K562 (cell line): ENCODE measurements around the gene STRIP1. TPM values are rescaled to one million over a fixed set of nuclear protein-coding genes. Genes with fewer than 3 reads are reported as not detected.

Experiments used
- ATAC-seq: fragments of 200-7000 bp; cut with Tn5 transposase; 3 replicates; pipeline ENCODE4 v1.9.1; 2020; ENCODE audit warnings: moderate library complexity
- BruUV-seq: library from RNA; stranded (reverse); fragments of 400-500 nt; replicated peaks from 2 replicates; lab custom pipeline; 2021; lab: Mats Ljungman, UMichigan
- CTCF ChIA-PET: fragments of 300-600 bp; formaldehyde crosslinking; extraction: SDS; loops from one replicate; lab custom pipeline; 2021; ENCODE audit warnings: low intra/inter-chr PET ratio; lab: Yijun Ruan, JAX
- POLR2A ChIA-PET: fragments of 300-600, 350-650 bp; sonication (Branson Sonifier 250); formaldehyde crosslinking; extraction: SDS; loops from one replicate; lab custom pipeline; 2021; ENCODE audit warnings: antibody characterized with exemption, inconsistent platforms; lab: Yijun Ruan, JAX
- DNase-seq, 4 experiments: peaks; one replicate each; pipeline versions ENCODE4 v3.0.0 to v3.0.0-alpha.2; 2011 to 2018; ENCODE audit warnings: low spot score in 3 of 4, mixed read lengths in 3 of 4; ENCODE audit errors: extremely low read depth in 1 of 4
- FAIRE-seq: peaks from 2 replicates; lab custom pipeline; 2011; peaks lifted over from hg19 to GRCh38; lab: Jason Lieb, UNC
- H2AFZ ChIP-seq: 2 replicates; pipeline ENCODE4 v1.6.0; 2011; ENCODE audit warnings: low read depth, low read length, control low read depth, inconsistent platforms
- H3K27ac ChIP-seq: fragments of 200-600 bp; 3 replicates; pipeline ENCODE4 v1.8.0; 2011; ENCODE audit warnings: low read depth, mild to moderate bottlenecking, control low read depth, inconsistent platforms, low read length, moderate library complexity, mixed read lengths; ENCODE audit errors: extremely low read depth
- H3K27me3 ChIP-seq, 2 experiments: fragments of 300-600 bp in 1 of 2; 2 replicates in 1 of 2; 3 replicates in 1 of 2; pipeline versions ENCODE4 v1.6.0 to v1.8.0; 2011; ENCODE audit warnings: inconsistent platforms in 2 of 2, low read length in 2 of 2, mild to moderate bottlenecking in 1 of 2, mixed read lengths in 1 of 2, moderate library complexity in 1 of 2; ENCODE audit not compliant: control insufficient read depth in 2 of 2, insufficient read depth in 2 of 2
- H3K36me3 ChIP-seq: fragments of 300-600 bp; 3 replicates; pipeline ENCODE4 v1.8.0; 2011; ENCODE audit warnings: mild to moderate bottlenecking, low read length, inconsistent platforms; ENCODE audit not compliant: control insufficient read depth, insufficient read depth
- H3K4me1 ChIP-seq, 2 experiments: fragments of 200-600 bp in 1 of 2; replicated peaks in 1 of 2; 2 replicates in 1 of 2; 3 replicates in 1 of 2; pipeline versions ENCODE4 v1.5.1 to v1.8.0; 2011; ENCODE audit warnings: inconsistent platforms in 2 of 2, low read length in 2 of 2, mild to moderate bottlenecking in 1 of 2, mixed read lengths in 1 of 2, moderate library complexity in 1 of 2; ENCODE audit not compliant: control insufficient read depth in 2 of 2, insufficient read depth in 2 of 2
- H3K4me2 ChIP-seq: 2 replicates; pipeline ENCODE4 v1.6.1; 2011; ENCODE audit warnings: low read length, control low read depth, inconsistent platforms, mixed read lengths; ENCODE audit not compliant: insufficient read depth
- H3K4me3 ChIP-seq: fragments of 200-600 bp; sonication (generic), shearing (Covaris generic); 2 replicates; pipeline ENCODE4 v1.5.1; 2016; ENCODE audit warnings: control low read depth, inconsistent platforms
- H3K79me2 ChIP-seq: fragments of 200-600 bp; 3 replicates; pipeline ENCODE4 v1.8.0; 2011; ENCODE audit warnings: low read length, inconsistent platforms; ENCODE audit not compliant: control insufficient read depth, insufficient read depth
- H3K9ac ChIP-seq, 2 experiments: 2 replicates each; pipeline versions ENCODE4 v1.6.0 to v1.6.1; 2011; ENCODE audit warnings: low read depth in 2 of 2, low read length in 2 of 2, control low read depth in 1 of 2, inconsistent platforms in 1 of 2, mild to moderate bottlenecking in 1 of 2, mixed read lengths in 1 of 2; ENCODE audit not compliant: insufficient read depth in 1 of 2
- H3K9me1 ChIP-seq: one replicate; pipeline ENCODE4 v1.6.0; 2011; ENCODE audit warnings: inconsistent platforms, mild to moderate bottlenecking, low read length, moderate library complexity; ENCODE audit not compliant: control insufficient read depth, insufficient read depth
- H3K9me3 ChIP-seq: replicated peaks from 2 replicates; pipeline ENCODE4 v1.5.1; 2011; ENCODE audit warnings: low read depth, low read length, inconsistent platforms; ENCODE audit not compliant: control insufficient read depth, insufficient read depth
- H4K20me1 ChIP-seq: replicated peaks from 2 replicates; pipeline ENCODE4 v1.6.1; 2011; ENCODE audit warnings: low read length, inconsistent platforms, mixed read lengths; ENCODE audit not compliant: control insufficient read depth, insufficient read depth
- MAFK ChIP-seq: IDR thresholded peaks from 2 replicates; pipeline ENCODE4 v1.6.1; 2011; ENCODE audit warnings: low read length, improper control_type of control experiment
- TFE3 ChIP-seq: fragments of 450-650 bp; formaldehyde crosslinking; IDR thresholded peaks from 2 replicates; pipeline ENCODE4 v1.4.0; 2020; ENCODE audit warnings: mild to moderate bottlenecking, mixed read lengths
- WGBS: fragments of 100-300 bp; shearing (Covaris generic); methylation state at CpG from one replicate; pipeline ENCODE4 v1.1.6; 2016; ENCODE audit warnings: low coverage, mixed read lengths; ENCODE audit not compliant: insufficient coverage; ENCODE audit errors: missing lambda C conversion rate; 5-methylcytosine and 5-hydroxymethylcytosine counted together
- in situ Hi-C: fragments of 300-500 bp; cut with MboI; formaldehyde crosslinking; loops from 4 replicates; pipeline ENCODE4 v1.15.0; 2018; ENCODE audit warnings: inconsistent platforms, mixed read lengths
- intact Hi-C: fragments of 100-400 bp; cut with micrococcal nuclease; formaldehyde crosslinking; loops from 2 replicates; pipeline ENCODE4 v1.14.2; 2022
- polyA plus RNA-seq, 8 experiments: library from polyadenylated mRNA; depleted of rRNA in 4 of 8; stranded (reverse) in 5 of 8; unstranded in 3 of 8; fragments of >200 nt; fragmentation: Nextera tagmentation in 2 of 8; fragmentation: Illumina TruSeq in 1 of 8; extraction: Ambion mirVana in 2 of 8; extraction: Trizol in 1 of 8; gene quantifications; 2 replicates each; pipeline versions ENCODE4 v1.2.1 to v1.2.3, GENCODE V29; 2011 to 2014; ENCODE audit warnings: inconsistent platforms in 1 of 8, missing spikeins in 1 of 8
- total RNA-seq, 7 experiments: library from RNA; depleted of rRNA in 6 of 7; stranded (reverse); fragments of >200 nt in 6 of 7; fragmentation: Illumina TruSeq in 2 of 7; extraction: Trizol in 2 of 7; gene quantifications; 2 replicates each; pipeline versions ENCODE4 v1.2.1 to v1.2.3, GENCODE V29; 2011 to 2021; ENCODE audit warnings: low replicate concordance in 1 of 7

The STRIP1 gene
- total and polyA plus RNA-seq, 9 of the 15 experiments (the other 6 are each of a cell fraction or from before 2014, with no cell fraction given): 9.9 to 42.3 (median 32.0) TPM

DNA sequence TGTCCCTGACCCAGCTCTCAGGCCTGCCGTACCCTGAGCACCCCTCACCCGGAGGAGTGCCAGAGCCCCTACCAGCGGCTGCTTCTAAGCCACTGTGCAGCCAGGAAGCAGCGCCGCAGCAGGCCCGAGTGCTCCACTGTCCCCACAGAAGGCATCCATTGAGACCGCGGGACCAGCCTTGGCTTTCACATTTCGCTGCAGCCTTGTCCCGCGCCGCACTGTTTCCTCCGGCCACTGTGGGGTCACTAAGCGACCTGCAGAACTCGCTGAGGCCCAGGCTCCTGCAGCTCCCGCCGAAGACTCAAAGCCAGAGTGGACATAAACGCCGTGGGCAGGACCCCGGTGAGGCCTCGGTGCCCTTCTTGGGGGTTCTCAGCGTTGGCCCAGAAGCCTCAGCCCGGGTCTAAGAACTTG, 33.1 kb downstream of the STRIP1 start:
- ATAC-seq: no peak
- Histone ChIP-seq H3K9me3 (no peaks in the 10 kb centered on the region), H3K4me3 (no peak overlapping the region), H3K4me1 (peaks cover 4 to 8% of the 10 kb centered on the region in 2 experiments; a peak in 1 of 5 replicates), H3K79me2 (no peaks in the 10 kb centered on the region), H2AFZ (no peak overlapping the region), H3K36me3 (no peaks in the 10 kb centered on the region)
- CTCF ChIA-PET: no interaction called here
- in situ Hi-C loops: no loop called here
- no TSS peak for BruUV-seq
- POLR2A ChIA-PET: interaction anchor here (1.2 to 1.6 kb wide), 2 partner anchors 10 to 32 kb away, joined by 3 to 5 read pairs; partner anchors contain the start of gene STRIP1
- 49% methylated on average over 23 of the region's 23 CpGs for WGBS
- TF ChIP-seq MAFK (no peak), TFE3 (CRISPR knock-in tag) (no peak)
- TF ChIP-seq, all 486 proteins: peak for 0
- Histone ChIP-seq H3K9ac (no peak overlapping the region), H3K27ac (no peak overlapping the region), H4K20me1 (peaks cover 8% of the 10 kb centered on the region; the same call in 1 of the 2 replicates), H3K9me1 (no peaks in the 10 kb centered on the region), H3K4me2 (no peak overlapping the region), H3K27me3 (peaks cover 7 to 23% of the 10 kb centered on the region in 2 experiments; a peak in 4 of 5 replicates)
- DNase-seq: no peak
- no peak for FAIRE-seq
- intact Hi-C loops: no loop called here
